CD4-positive, CD25-positive, alpha-beta regulatory T cell (primary cell): ENCODE results near the gene TRIAP1. TPM values are rescaled to one million over a fixed set of nuclear protein-coding genes. Genes with fewer than 3 reads are reported as not detected.

Source experiments
- polyA plus RNA-seq, 4 donors: library from polyadenylated mRNA; unstranded; fragments of 300-500 nt; fragmentation: Illumina TruSeq; gene quantifications; one replicate each; pipeline ENCODE4 v1.2.3, GENCODE V29; 2021
- total RNA-seq: library from RNA; stranded (reverse); gene quantifications from one replicate; pipeline ENCODE4 v1.2.3, GENCODE V29; 2022

The TRIAP1 gene
- total and polyA plus RNA-seq, 5 donors from 2014 or later, result 19.2 to 61.1 (median 46.4) TPM

Other genes starting within 250 kb of the TRIAP1 start
- 1,127 TPM for gene RPLP0, start 245.3 kb downstream of the TRIAP1 start, total RNA-seq
- 1,000 to 10,000 TPM in 3 of 4 donors, 100 to 1,000 TPM in 1; 998 to 1,871 (median 1,438) TPM for gene RPLP0, start 245.3 kb downstream of the TRIAP1 start, polyA plus RNA-seq
- gene PXN, start 180.7 kb downstream of the TRIAP1 start, total RNA-seq, result 205 TPM
- 10 to 100 TPM; 64.3 to 89.5 (median 73.5) TPM for gene PXN, start 180.7 kb downstream of the TRIAP1 start, polyA plus RNA-seq
- gene RNU4-2, start 154.5 kb downstream of the TRIAP1 start, total RNA-seq, result 12,754 TPM
- 100 to 1,000 TPM in 1 of 4 donors, 10 to 100 TPM in 1, not detected in 2; 49.3 to 132 TPM for gene RNU4-2, start 154.5 kb downstream of the TRIAP1 start, polyA plus RNA-seq
- gene RNU4-1, start 153.1 kb downstream of the TRIAP1 start, total RNA-seq, result 1,793 TPM
- not detected for gene RNU4-1, start 153.1 kb downstream of the TRIAP1 start, polyA plus RNA-seq
- 0.79 TPM for gene SIRT4, start 144.1 kb downstream of the TRIAP1 start, total RNA-seq
- gene SIRT4, start 144.1 kb downstream of the TRIAP1 start, polyA plus RNA-seq, result 1 to 10 TPM in 3 of 4 donors, not detected in 1; 1.1 to 2.8 (median 1.2) TPM
- gene PLA2G1B, start 118.6 kb downstream of the TRIAP1 start, total RNA-seq, result not detected
- under 1 TPM in 1 of 4 donors, not detected in 3; 0.44 TPM for gene PLA2G1B, start 118.6 kb downstream of the TRIAP1 start, polyA plus RNA-seq
- not detected for gene MSI1, start 77.2 kb downstream of the TRIAP1 start, total RNA-seq
- gene MSI1, start 77.2 kb downstream of the TRIAP1 start, polyA plus RNA-seq, result not detected
- 169 TPM for gene COX6A1, start 8.3 kb downstream of the TRIAP1 start, total RNA-seq
- gene COX6A1, start 8.3 kb downstream of the TRIAP1 start, polyA plus RNA-seq, result 1,000 to 10,000 TPM in 2 of 4 donors, 100 to 1,000 TPM in 2; 939 to 1,218 (median 1,022) TPM
- gene GATC, start 60 bp upstream of the TRIAP1 start, total RNA-seq, result 30.2 TPM
- gene GATC, start 60 bp upstream of the TRIAP1 start, polyA plus RNA-seq, result 10 to 100 TPM; 13.7 to 19.9 (median 16.9) TPM
- 138 TPM for gene SRSF9, start 23.4 kb upstream of the TRIAP1 start, total RNA-seq
- 100 to 1,000 TPM; 167 to 193 (median 191) TPM for gene SRSF9, start 23.4 kb upstream of the TRIAP1 start, polyA plus RNA-seq
- gene DYNLL1, start 49.7 kb upstream of the TRIAP1 start, total RNA-seq, result 99.0 TPM
- gene DYNLL1, start 49.7 kb upstream of the TRIAP1 start, polyA plus RNA-seq, result 100 to 1,000 TPM; 480 to 692 (median 547) TPM
- 11.5 TPM for gene COQ5, start 82.8 kb upstream of the TRIAP1 start, total RNA-seq
- gene COQ5, start 82.8 kb upstream of the TRIAP1 start, polyA plus RNA-seq, result 10 to 100 TPM; 40.4 to 67.4 (median 45.9) TPM
- gene RNF10, start 88.0 kb upstream of the TRIAP1 start, total RNA-seq, result 434 TPM
- 100 to 1,000 TPM; 106 to 150 (median 114) TPM for gene RNF10, start 88.0 kb upstream of the TRIAP1 start, polyA plus RNA-seq
- 32.3 TPM for gene POP5, start 135.0 kb upstream of the TRIAP1 start, total RNA-seq
- 10 to 100 TPM; 71.2 to 88.4 (median 79.0) TPM for gene POP5, start 135.0 kb upstream of the TRIAP1 start, polyA plus RNA-seq
- gene CABP1, start 194.2 kb upstream of the TRIAP1 start, total RNA-seq, result not detected
- not detected for gene CABP1, start 194.2 kb upstream of the TRIAP1 start, polyA plus RNA-seq
- 28.2 TPM for gene MLEC, start 240.8 kb upstream of the TRIAP1 start, total RNA-seq
- 10 to 100 TPM; 41.0 to 61.4 (median 44.7) TPM for gene MLEC, start 240.8 kb upstream of the TRIAP1 start, polyA plus RNA-seq